Fibroblast of skin of right biceps (primary cell): ENCODE results near the gene ANKLE2.
A peak's percentile ranks its signal among the peaks of the same experiment; 100 is the strongest.
"Not testable (repeated sequence)": the region's sequence is repeated elsewhere in the genome, so short reads cannot be mapped to it uniquely, and the experiment has no call there.

ENCODE experiments used
- DNase-seq: peaks from one replicate; pipeline ENCODE4 v3.0.0-alpha.2; 2013

ANKLE2 gene

DNA sequence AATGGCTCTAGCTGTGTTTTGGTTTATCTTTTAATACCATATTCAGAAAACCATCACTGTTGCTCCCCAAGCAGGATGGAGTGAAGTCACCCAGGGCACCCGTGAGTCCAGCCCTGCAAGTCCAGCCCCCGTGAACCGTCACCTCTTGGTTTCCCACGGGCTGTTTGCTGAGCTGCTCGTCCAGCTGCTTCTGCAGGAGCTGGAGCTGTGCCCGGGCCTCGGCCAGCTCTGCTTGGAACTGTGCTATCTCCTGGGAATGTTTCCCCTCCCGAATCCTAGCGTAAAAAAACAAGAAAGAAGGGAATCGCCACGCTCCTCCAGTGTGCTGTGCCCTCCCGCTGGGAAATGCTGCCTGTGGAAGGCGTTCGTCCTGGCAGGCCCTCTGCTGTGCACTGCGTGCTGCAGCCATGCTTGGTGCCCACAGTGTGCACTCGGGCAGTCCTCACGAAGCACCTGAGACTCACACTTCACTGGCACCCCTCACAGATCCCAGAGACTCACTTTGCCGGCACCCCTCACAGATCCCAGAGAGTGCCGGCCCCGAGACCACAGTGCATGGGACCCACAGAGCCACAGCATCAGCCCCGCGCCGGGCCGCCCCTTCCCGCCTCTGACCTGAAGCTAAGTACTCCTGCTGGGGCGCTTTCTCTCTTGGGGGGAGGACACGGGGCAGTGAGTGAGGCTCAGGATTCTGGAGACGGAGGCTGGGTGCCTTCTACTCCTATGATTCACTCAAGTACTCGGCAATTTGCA is 15.4 kb upstream of the ANKLE2 start:
- no peak for DNase-seq

GRCh38 chr12:132776230-132776625 is 14.6 kb upstream of the ANKLE2 start:
- not testable (repeated sequence) for DNase-seq

DNA sequence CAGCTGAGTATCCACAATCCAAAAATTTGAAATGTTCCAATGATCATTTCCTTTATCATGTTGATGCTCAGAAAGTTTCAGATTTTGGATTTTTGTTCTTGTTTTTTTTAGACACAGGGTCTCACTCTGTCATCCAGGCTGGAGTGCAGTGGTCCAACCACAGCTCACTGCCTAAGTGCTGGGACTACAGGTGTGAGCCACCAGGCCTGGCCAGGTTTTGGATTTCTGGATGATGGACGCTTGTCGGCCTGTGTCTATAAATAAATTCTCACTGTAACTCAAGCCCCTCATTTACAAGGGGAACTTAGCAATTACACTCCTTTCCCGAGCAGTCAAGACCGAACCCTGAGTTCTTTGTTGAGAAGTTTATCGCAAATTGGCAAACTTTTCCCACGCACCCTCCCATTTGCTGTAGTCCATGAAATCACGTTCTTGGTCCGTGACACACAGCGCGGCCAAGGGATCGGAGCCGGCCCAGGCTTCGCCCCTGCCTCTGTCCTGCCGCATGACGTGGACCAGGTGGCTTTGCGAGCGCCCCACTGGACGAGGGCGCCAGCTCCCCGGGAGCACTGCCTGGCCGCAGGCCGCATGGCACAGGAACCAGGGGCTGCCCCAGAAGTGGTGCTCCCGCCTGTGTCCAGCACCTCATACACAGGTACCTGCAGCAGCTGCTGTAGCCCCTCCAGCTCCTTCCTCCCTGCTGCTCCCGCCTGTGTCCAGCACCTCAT is 14.0 kb upstream of the ANKLE2 start:
- no peak for DNase-seq

- no peak for DNase-seq
Measured at GRCh38 chr12:132774646-132775275, 13.1 kb upstream of the ANKLE2 start.

GRCh38 chr12:132774159-132774558 is 12.5 kb upstream of the ANKLE2 start:
- DNase-seq, result no peak

GRCh38 chr12:132773077-132773955 is 11.7 kb upstream of the ANKLE2 start:
- DNase-seq, result no peak

DNA sequence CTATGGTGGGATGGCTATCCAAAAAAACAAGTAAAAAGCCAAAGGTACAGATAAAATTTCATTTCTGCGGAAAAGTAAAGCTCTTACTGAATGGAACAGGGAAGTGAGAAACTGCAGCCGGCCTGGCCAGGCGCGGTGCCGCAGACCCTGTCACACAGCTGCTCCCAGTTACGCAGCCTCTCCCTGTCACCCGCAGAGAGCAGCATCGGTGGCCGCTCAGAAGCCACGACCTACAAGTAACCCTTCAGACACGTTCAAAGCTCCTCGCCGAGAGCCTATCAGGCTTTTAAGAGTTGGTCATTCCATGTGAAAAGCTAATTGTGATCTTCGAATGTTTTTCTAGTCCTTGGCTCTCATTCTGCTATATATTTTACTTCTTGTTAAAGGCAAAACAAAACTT is 11.0 kb upstream of the ANKLE2 start:
- DNase-seq, result no peak

DNA sequence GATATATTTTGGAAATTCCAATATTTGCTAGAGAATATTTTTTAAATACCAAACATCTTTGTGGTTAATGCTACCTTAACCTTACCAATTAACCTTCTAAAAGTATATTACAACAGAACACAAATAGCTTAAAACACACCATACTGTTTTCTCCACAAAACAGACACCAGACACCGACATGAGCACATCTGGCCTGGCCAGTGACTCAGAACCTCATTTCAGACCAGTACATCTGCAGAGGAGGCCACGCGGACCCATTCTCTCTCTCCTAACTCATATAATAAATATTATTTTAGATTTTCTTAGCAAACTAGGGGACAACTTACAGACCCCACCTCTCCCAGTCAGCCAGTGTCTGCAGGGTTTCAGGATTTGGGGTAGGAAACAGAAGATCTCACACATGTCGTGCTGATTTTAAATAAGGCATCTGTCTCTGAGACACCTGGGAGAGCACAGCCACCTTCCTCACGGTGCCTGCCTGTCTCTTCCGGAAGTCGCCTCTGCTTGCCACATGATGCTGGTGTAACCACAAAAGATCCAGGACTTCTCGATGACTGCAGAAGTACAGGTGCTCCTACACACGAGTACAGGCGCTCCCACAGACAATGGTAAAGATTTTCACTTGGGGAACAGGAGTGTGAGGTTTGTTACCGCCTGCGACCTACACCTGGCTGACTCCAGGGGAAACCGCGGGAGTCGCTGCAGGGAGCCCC is 9.7 kb upstream of the ANKLE2 start:
- DNase-seq, result no peak

GRCh38 chr12:132766380-132767085 is 4.9 kb upstream of the ANKLE2 start:
- DNase-seq, result peak; percentile 63

DNA sequence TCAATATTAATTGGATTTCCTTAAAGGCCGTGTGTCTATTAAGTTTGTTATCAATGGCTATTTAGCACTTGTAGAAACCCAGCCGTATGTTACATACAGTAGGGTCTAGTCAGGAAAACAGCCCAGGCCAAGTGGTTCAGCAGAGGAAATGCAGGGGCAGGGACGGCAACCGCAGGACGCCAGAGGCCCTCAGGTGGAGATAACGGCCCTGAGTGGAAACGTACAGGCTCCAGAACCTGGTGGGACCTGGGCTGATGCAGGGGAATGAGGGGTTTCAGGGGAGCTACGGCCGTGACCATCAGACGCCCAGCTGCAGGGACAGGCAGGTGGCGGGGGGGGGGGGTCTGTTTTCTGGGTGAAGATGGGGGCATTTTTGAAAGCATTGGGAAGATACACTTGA is 3.7 kb upstream of the ANKLE2 start:
- DNase-seq, result no peak

- no peak for DNase-seq
Measured at GRCh38 chr12:132764231-132764630, 2.6 kb upstream of the ANKLE2 start.

- DNase-seq, result peak; percentile 92
Measured at GRCh38 chr12:132761921-132762583, 420 bp upstream of the ANKLE2 start.

DNA sequence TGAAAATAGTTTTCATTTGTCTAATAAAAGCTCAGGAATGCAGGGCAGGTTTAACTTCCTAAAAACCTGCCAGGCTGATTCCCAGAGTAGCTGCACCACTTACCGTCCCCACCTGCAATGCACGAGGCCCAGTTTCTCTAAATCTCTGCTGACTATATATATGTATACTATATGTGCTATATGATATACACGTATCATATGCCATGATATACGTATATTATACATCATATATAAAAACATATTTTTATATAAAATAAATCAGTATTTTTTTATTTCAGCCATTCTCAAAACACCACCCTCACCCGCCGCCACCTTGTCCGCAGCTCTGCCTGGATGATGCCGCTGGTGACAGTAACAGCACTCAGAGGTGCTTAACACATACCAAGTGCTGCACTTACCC is 2.3 kb downstream of the ANKLE2 start:
- no peak for DNase-seq

GRCh38 chr12:132758825-132759224 is 2.8 kb downstream of the ANKLE2 start:
- not testable (repeated sequence) for DNase-seq

DNA sequence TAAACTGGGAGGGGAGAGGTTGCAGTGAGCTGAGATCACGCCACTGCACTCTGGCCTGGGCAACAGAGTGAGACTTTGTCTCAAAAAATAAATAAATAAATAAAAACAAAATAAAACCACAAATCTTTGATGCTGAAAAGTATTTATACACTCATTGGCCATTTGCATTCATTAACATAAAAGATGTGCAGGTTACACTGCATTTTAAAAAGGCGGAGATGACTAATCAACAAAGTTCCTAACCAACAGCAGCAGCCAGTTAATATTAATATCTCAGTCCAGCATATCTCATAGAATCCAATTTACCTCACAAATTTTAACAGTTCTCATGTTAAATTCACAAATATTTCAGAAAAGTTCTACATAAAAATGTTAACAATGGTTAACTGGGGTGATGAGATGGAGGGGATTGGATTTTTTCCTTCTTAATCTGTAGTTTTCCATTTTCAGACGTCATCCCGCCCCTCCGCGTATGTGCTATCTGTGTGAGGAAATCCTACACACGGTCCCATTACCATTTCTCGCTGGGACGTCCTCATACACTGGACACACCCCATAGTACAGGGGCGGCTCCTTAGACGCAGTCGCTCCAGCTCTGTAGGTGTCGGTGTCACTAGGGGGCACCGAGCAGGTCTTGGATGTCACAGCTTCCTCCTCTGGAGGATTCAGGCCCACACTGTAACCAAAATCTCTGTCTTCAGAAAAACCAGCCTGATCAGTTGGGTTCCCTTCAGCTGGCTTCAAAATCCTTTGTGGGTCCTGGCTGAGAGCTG is 7.3 kb downstream of the ANKLE2 start:
- DNase-seq, result no peak

DNA sequence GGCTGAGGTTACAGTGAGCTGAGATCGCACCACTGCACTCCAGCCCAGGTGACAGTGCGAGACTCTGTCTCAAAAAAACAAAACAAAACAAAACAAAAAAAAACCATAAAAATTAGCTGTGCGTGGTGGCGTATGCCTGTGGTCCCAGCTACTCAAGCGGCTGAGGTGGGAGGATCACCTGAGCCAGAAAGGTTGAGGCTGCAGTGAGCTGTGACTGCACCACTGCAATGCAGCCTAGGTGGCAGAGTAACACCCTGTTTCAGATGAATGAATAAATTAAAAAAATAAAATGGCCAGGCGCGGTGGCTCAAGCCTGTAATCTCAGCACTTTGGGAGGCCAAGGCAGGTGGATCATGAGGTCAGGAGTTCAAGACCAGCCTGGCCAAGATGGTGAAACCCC is 8.0 kb downstream of the ANKLE2 start:
- not testable (repeated sequence) for DNase-seq

- no peak for DNase-seq
Measured at GRCh38 chr12:132748319-132748718, 13.3 kb downstream of the ANKLE2 start.

- no peak for DNase-seq
Measured at GRCh38 chr12:132747896-132748295, 13.7 kb downstream of the ANKLE2 start.

- DNase-seq, result no peak
Measured at GRCh38 chr12:132747395-132747794, 14.2 kb downstream of the ANKLE2 start.

- no peak for DNase-seq
Measured at GRCh38 chr12:132746613-132747012, 15.0 kb downstream of the ANKLE2 start.
